Raji (cell line): Measurements from ENCODE around the gene B4GALT6.

Experiments used
- POLR2A ChIP-seq: IDR thresholded peaks from 2 replicates; pipeline ENCODE4 v1.6.1; 2011; ENCODE audit warnings: low read depth, low read length, control low read depth; ENCODE audit not compliant: insufficient read depth

B4GALT6 gene

GRCh38 chr18:31697351-31698298 is 13.2 kb upstream of the B4GALT6 start:
- TF ChIP-seq POLR2A, result no peak

DNA sequence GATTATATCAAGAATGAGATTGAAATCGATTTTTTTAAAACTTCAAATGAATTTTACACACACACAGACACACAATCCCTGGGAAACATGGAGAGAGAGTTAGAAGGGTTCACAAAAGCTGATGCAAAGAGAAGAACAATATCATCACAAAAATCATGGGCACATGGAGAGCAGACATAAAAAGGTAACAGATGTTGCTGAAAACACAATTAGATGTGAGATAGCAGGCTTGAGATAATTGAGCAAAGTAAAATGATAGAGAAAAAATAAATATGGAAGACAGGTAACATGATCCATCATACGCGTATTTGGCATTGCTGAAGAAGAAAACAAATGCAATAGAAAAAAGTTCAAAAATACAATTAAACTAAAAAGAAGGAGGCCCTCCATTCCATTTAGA is 11.6 kb upstream of the B4GALT6 start:
- no peak for TF ChIP-seq POLR2A

- TF ChIP-seq POLR2A, result no peak
Measured at GRCh38 chr18:31694297-31694696, 9.9 kb upstream of the B4GALT6 start.

GRCh38 chr18:31688606-31689005 is 4.2 kb upstream of the B4GALT6 start:
- TF ChIP-seq POLR2A, result no peak

GRCh38 chr18:31686986-31687928 is 2.9 kb upstream of the B4GALT6 start:
- no peak for TF ChIP-seq POLR2A

DNA sequence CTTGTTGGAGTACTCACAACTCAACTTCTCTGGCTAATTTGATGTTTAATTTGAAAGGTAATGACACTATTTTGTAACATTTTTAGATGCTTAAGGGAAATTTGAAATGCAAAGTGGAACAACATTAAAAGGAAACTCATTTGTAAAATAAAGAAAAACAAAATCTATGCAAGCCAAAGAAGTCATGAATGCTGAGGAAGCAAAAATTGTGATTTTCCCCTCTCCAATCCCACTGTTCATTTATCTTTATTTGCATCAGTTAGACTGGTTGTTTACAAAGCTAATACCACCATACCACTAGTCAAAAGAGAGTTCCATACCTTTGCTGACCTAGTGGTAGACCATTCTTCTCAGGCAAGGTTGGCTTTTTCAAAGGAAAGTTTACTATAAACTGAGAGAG is 2.2 kb upstream of the B4GALT6 start:
- TF ChIP-seq POLR2A, result no peak

GRCh38 chr18:31685097-31686082 is 1.0 kb upstream of the B4GALT6 start:
- no peak for TF ChIP-seq POLR2A

DNA sequence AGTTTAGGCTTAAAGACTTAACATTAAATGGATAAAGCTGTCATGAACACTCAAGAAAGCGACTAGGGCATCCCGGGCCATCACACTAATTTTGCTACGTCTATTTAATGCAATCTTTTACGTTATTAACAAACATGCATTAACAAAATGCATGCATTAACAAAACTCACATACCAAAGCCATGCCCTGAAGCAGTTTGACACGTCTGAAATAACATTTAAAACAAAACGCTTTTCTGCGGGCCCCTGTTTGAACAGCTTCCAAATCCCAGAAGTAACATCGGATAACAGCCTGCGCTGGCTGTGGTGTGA is 458 bp downstream of the B4GALT6 start:
- no peak for TF ChIP-seq POLR2A

DNA sequence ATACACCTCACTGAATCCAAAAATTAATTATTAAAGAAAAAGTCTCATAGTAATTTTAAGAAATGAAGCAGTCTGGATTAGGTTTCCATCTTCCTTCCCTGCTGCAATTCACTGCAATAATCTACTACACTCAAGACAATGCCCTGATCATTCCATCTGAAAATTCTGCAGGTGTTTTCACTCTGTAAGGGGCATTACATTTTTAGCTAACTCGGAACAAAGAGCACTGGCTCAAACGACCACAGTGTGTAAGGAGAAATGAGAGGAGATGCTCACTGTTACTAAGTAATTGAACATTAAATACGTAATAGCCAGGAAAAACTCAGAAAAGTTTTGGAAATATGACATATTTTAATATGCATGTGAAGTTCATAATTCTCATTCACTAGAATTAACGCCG is 1.3 kb downstream of the B4GALT6 start:
- TF ChIP-seq POLR2A, result no peak

DNA sequence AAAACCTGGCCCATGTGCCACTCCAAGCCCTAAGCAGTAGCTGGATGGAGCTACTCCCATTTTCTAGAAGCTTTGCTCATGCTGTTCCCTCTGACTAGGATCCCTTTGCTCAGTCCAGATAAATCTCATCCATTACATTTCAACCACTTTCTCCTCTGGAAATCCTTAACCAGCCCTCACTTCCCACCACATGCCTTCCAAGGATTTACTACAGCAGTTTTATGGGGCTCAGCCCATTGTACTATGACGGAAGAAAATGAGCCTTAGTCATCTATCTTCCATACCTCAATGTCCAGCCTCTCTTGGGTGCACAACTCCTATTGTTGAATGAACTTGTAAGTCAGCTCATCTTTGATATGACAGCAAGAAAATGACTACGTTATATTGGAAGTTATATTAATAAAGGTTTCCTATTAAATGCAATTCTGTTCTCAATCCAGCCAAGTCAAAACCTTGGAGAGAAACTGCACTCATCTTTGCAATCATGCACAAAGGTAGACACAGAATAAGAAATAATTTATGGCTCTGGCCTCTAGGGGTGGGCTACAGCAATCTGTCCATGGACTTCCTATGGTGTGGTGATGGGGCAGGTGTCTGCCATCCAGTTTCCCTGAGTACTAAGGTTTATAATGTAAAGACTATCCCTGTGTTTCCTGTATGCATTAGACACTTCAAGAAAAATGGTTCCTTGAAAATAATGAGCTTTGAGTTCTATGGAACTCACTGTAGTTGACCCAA is 3.4 kb downstream of the B4GALT6 start:
- TF ChIP-seq POLR2A, result no peak

GRCh38 chr18:31680433-31680811 is 4.0 kb downstream of the B4GALT6 start:
- no peak for TF ChIP-seq POLR2A

- TF ChIP-seq POLR2A, result no peak
Measured at GRCh38 chr18:31679791-31680432, 4.5 kb downstream of the B4GALT6 start.

DNA sequence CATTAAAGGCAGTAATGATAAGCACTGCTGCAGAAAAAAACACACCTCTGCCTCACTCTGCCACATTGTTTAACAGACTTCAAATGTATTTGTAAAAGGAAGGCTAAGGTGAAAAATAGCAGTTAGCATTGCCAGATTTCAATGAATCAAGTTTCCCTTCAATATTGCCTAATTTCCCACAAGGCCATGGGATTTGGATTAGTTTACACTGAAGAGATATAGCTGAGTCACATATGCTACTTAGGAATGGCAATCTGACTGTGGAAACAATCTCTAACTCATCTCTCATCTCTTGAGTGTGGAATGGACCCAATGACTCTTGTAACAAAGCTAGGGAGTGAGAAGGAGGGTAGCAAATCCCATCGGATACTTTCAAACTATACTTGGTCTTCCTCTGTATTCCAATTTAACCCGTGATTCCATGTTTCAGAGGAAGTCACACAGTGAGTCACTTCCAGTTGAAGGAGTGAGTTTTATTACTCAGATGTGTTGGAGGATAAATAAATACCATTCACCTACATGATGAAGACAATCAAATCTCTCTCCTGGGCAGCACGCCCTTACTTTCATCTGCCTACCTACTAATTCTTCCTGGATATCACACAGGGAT is 5.1 kb downstream of the B4GALT6 start:
- TF ChIP-seq POLR2A, result no peak
